Choroid plexus epithelial cell (primary cell): ENCODE data around the gene MYO5B.

ENCODE experiments used
- DNase-seq: peaks from one replicate; pipeline ENCODE4 v3.0.0-alpha.2; 2010; ENCODE audit warnings: low read depth
- H3K4me3 ChIP-seq: 2 replicates; pipeline ENCODE4 v1.5.1; 2011; ENCODE audit warnings: low read depth, mild to moderate bottlenecking, control low read depth, low read length, moderate library complexity
- CTCF ChIP-seq: conservative IDR thresholded peaks from 2 replicates; pipeline ENCODE4 v1.5.1; 2011; ENCODE audit warnings: low read depth, mild to moderate bottlenecking, control low read depth, inconsistent platforms, low read length, moderate library complexity

The MYO5B gene

GRCh38 chr18:49935215-49935614 lies 259.7 kb downstream of the MYO5B start:
- DNase-seq: peak; percentile 2
- no peak overlapping the region for H3K4me3 ChIP-seq
- no peak for TF ChIP-seq CTCF

- DNase-seq: peak; percentile 80
- no peak overlapping the region for H3K4me3 ChIP-seq
- TF ChIP-seq CTCF: no peak
These were observed 260.5 kb downstream of the MYO5B start for GRCh38 chr18:49934457-49934856.

- no peak for TF ChIP-seq CTCF
- no peak overlapping the region for H3K4me3 ChIP-seq
- DNase-seq: peak; percentile 85
These were observed 261.3 kb downstream of the MYO5B start for GRCh38 chr18:49933530-49934128.

- DNase-seq: no peak
- H3K4me3 ChIP-seq: no peak overlapping the region
These were observed 263.2 kb downstream of the MYO5B start for GRCh38 chr18:49931760-49932159.

GRCh38 chr18:49931179-49931578 lies 263.8 kb downstream of the MYO5B start:
- H3K4me3 ChIP-seq: no peak overlapping the region
- no peak for DNase-seq
- TF ChIP-seq CTCF: no peak

More at GRCh38 chr18:49931760-49932159, 263.2 kb downstream of the MYO5B start:
- TF ChIP-seq CTCF: no peak

- no peak for TF ChIP-seq CTCF
- no peak for DNase-seq
- no peak overlapping the region for H3K4me3 ChIP-seq
These were observed 268.7 kb downstream of the MYO5B start for GRCh38 chr18:49926106-49926745.
